IPS-18c (cell line): ENCODE data around the gene VENTX.

Experiments
- H3K4me3 ChIP-seq: 2 replicates; pipeline ENCODE4 v1.7.0; 2013; ENCODE audit warnings: low read depth, mild to moderate bottlenecking, low read length, moderate library complexity; ENCODE audit not compliant: insufficient read depth
- H3K9me3 ChIP-seq: one replicate; pipeline ENCODE4 v1.6.1; 2013; ENCODE audit warnings: mild to moderate bottlenecking, low read length, moderate library complexity; ENCODE audit not compliant: control insufficient read depth, insufficient read depth

Gene VENTX

DNA sequence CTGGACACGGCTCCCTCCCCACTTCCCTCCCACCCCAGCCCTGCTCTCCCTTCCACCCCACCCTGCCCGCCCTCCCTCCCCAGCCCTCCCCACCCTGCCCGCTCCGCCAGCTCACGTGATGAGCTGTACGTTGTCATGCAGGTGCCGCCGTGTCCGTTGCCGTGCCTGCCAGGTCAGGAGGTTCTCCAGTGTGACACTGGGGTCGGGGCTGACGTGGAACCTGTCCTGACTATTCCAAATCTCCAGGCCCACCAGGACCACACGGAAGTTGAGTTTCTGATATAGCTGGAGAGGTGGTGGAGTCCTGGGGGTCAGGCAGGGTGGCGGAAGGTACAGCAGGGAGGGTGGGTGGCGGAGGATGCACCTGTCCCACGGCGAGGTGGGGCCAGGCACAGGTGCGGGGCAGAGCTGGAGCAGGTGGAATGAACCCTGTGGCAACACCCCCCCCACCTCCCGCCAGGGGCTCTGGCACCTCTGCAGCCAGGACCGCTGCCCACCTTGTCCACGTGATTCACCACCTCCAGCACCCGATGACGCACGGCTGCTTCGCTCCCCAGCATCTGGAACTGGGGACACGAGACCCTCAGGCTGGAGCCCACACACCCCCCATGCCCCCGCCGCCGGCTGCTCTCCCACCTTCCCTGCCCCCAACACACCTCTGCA, 34.8 kb downstream of the VENTX start:
- no peak overlapping the region for H3K4me3 ChIP-seq
- H3K9me3 ChIP-seq: no peaks in the 10 kb centered on the region

DNA sequence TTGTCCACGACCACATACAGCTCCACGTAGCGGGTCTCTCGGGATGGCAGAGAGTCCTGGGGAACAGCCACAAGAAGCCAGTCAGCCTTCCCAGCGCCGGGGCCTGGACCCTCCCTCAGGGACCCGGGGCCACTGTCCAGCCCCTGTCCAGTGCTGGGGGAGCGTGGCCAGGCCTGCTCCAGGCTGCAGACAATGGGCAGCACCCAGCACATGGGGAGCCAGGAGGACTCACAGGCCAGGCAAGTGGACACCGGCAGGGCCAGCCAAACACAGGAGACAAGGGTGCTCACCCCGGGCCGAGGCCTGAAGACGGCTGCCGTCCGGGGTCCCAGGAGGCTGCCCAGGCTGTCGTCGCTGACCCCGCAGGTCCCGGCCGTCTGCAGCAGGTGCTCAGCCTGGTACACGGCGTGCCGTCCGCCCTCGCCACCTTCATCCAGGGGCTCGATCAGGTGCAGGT, 35.3 kb downstream of the VENTX start:
- Histone ChIP-seq H3K4me3 (no peak overlapping the region), H3K9me3 (no peaks in the 10 kb centered on the region)

DNA sequence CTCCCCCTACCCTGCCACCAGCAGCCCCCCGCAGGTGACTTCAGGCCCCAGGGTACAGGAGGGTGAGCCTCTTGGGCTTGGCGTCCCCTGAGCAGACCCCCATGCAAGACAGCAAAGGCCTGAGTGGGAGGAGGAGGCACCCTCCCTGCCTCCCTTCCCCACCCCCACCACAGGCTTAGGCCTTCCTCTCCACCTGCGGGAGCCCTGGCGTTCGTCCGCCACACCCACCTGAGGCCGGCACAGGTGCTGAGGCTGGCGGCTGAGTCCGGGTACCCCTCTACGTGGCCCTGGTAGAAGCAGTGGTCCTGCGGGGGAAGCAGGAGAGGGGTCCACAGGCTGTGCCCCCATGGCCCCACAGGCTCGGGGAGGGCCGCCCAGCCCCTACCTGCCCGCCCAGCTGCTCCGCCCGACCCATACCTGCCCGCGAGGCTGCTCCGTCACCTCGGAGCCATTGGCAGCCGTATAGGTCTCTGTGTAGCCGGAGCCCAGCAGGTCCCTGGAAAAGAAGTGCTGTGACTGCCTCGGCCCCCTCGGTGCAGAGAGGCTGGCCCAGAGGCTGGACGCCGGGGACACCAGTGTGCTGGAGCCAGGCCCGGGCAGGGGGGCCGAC, 36.0 kb downstream of the VENTX start:
- H3K9me3 ChIP-seq: no peaks in the 10 kb centered on the region
- H3K4me3 ChIP-seq: no peak overlapping the region

DNA sequence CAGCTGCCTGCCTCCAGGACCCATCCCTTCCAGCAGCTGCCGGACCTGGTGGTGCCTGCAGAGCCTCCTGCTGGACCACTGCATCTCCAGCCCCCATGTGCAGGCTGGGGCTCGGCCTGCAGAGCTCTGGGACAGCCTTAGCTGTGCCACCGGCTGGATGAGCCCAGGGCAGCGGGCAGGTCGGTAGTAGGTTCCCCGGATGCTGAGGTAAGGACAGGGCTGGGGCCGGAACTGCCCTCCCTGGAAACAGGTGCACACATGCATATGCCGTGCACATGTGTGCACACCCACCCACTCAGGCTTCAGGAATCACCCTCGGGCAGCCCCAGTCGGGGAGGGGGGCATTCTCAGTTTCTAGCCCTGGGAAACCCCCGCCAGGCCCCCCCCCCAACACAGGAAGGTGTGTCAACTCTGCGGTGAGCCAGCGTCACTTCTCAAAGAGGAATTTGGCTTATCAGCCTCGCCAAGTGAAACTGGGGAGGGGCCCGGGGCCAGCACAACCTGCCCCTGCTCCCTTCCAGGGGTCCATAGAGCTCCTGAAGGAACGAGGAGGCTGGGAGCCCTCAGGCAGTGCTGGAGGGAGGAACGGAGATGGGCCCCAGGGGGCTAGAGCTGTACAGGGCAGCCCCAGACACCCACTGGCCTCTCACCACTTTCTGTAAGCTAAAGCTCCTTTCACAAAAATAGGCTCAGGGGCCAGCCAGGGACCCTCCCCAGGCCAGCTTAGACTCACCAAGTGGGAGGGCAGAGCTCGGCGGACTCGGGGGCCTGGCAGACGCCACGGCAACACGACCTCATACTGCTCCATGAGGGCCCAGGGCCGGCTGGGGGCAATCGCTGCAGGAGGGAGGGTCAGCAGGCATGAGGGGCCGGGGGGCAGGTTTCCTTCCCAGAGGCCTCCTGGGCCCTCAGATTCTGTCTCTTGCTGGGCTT, 37.4 kb downstream of the VENTX start:
- H3K9me3 ChIP-seq: no peaks in the 10 kb centered on the region
- no peak overlapping the region for H3K4me3 ChIP-seq

DNA sequence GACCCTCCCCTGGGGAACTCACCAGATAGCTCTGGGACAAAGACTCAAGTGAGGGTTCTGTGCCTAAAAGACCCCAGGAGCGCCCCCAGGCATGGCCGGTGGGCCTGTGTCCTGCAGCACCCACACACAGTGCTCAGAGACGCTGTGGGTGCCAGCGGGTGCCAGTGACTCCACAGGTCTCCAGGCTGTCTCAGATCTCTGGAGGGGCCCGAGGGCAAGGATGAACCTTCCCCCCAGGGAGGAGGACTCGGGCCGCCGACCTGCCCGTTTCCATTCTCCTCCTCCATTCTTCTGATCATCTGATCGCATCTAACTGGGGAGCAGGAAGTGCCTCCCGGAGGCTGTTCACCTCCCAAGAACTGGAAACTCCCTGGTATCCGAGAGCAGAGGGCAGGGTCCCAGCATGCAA, 38.0 kb downstream of the VENTX start:
- Histone ChIP-seq H3K4me3 (no peak overlapping the region), H3K9me3 (no peaks in the 10 kb centered on the region)

DNA sequence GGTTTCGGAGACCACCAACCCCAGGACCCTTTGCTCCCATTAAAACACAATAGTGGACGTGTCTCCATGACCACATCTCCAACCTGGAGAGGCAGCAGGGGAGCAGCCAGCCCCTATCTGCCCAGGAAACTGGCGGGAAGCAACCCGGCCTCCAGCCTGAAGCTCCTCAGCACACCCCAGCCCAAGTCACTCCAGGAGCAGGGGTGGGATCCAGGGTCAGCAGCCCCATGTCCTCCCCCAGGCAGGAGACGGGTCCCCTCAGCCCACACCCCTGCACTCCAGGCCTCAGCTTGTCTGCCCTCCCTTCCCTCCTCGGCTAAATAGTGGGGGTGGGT, 38.4 kb downstream of the VENTX start:
- Histone ChIP-seq H3K9me3 (no peaks in the 10 kb centered on the region), H3K4me3 (peak overlapping the region; percentile 40; the same call in 1 of the 2 replicates)

DNA sequence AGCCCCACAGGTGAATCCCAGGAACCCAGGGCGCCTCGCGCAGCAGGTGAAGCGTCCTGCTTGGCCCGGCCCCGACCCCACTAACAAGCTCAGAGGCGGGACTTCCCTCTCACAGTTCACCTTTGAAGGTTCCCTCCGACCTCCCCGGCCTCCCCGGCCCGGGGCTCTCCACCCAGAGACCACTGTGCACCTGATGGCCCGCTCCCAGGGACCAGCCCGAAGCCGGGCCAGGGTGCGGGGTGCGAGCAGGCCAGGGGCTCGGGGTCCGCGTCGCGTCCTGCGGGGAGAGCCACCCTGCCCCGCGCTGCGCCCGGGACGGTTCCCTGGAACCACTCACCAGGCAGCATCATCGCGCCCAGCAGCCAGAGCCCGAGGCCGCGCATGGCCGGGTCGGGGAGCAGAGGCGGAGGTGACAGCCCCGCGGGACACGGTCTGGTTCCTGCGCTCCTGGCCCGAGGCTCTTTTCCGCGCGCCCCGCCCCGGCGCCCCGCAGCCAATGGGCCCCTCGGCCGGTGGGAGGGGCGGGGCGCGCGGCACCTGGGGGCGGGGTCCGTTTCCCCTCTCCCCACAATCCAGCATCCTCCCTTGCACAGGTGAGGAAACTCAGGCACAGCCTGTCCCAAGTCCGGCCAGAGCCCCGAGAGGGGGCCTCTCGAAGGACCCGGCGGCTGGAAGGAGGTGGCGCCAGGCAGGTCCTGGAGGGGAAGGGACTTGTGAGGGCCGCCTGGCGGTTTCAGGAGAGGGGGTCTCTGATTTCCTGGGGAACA, 39.0 kb downstream of the VENTX start, which contains the start of gene ADAM8:
ADAM8 (minus strand) TSS at position 434 of the 767 bp plus-strand sequence; CDS start at position 383, 51 bp downstream.
- Histone ChIP-seq H3K4me3 (peak within 1 kb of the TSS; percentile 40), H3K9me3 (no peaks in the 10 kb centered on the region)

DNA sequence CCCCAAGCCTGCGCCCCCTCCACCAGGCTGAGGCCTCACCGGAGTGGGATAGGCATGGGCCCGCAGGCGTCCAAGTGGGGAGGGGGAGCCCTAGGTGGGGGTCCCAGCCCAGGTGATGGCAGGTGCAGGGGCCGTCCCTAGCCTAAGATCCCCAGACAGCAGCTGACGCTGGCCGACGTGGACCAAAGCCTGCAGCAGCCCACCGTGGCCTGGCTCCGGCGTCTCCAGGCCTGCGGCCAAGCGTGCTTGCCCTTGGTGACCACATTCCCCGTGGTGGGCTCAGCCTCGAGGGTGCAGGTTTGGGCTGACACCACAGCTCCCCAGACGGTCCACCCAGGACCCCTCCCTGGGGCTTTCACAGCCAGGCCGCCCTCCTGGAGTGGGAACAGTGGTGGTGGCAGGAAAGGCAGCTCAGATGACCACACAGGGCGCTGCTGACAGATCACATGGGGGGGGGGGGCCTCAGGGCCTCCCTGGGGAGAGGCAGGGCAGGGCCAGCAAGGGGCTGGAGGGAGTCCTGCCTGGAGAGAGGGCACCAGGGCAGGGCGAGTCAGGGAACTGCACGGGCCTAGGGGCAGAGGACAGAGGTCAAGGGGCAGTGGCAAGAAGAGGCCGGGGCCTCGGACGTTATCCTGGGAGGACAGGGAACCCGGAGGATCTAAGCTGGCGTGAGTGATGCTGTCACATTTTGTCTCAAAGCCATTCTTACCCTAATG, 39.8 kb downstream of the VENTX start:
- Histone ChIP-seq H3K4me3 (peak overlapping the region; percentile 28), H3K9me3 (no peaks in the 10 kb centered on the region)

DNA sequence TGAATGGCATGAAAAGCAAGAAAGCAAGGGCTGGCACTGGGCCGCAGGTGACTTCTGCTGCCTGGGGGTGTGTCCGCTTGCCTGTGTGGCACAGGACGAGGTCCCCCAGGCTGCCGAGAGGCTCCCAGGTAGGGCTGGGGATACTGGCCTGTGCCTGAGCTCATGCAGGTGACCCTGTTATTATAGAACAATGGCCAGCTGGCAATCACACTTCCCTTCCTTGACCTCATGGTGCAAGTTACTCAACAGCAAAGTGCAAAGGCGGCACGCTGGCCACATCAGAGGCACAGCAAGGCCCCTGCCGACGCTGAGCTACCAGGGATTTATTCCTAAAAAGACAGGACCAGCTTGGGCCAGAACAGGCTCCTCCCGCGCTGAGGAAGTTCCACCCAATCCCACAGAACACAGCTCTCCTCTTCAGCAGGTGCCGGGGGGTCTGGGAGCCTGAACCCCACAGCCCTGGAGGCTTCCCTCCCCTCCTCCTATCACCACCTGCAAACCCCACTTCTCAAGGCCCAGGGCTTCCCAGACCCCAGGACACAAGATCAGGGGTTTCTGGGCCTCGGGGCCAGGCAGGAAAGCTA, 40.4 kb downstream of the VENTX start:
- H3K4me3 ChIP-seq: no peak overlapping the region
- no peaks in the 10 kb centered on the region for H3K9me3 ChIP-seq

DNA sequence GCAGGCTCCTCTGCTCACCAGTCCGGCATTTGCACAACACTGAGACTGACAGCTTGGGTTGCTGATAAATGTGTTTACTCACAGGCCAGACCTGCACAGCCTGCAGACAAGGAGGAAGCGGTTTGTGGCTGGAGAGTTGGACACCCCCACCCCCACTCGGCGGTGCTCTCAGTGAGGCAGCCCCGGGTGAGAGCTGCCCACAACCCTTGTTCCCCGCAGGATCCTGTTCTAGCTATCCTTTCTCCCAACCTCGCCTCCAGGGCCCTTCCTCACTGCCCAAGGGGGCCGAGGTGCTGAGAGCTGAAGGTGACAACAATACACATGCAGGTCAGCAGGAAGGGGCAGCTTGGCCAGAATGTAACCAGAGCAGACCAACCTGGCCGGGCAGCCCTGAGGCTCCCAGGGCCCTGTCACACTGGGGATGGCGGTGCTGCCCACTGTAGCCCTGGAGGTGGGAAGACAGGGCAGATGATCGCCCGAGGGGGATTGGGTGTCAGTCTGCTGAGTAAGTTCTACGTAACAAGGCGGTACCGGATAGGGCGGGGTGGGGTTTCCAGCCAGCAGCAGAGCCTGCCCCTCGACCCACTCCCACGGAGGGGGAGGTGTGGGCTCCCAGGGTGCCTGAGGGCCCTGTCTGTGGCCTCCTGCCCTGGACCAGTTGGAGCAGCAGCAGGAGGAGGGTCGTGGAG, 41.1 kb downstream of the VENTX start:
- H3K4me3 ChIP-seq: no peak overlapping the region

DNA sequence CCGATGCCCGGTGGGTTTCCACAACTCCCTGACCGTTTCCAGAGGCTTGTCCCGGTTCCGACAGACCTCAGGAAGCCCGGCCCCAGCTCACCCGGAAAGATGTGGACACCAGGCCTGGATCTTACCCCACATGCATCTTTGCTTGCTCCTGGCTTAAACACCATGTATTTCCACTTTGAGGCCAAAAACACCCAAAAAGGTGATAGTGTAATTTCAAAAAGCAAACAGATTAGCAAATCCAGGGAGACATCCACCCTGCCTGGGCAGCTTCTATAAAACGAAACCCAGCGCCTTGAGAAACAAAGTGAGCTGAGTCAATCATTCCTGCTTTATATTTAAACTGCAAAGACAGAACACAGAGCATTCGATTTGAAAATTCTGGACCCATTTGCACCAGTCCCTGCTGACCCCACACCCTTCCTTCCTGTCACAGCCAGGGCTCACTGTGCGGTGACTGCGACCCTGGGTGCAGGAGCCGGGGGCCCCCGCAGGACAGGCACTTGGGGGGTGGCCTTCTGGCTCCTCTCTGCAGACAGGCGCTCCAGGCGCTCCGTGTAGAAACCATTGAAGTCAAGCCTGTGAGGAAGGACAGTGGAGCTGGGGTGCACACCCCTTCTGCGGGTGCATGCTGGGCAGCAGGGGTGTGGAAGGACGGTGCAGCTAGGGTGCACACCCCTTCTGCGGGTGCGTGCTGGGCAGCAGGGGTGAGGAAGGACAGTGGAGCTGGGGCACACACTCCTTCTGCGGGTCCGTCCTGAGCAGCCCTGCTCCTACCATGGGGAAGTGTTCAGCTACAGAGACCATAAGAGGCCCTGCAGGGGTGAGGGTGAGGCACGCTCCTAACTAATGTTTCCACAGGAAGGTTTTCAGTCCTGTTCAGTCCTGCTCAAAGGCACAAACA, 41.9 kb downstream of the VENTX start:
- Histone ChIP-seq H3K4me3 (no peak overlapping the region), H3K9me3 (no peaks in the 10 kb centered on the region)

More for the DNA sequence above, 41.1 kb downstream of the VENTX start:
- H3K9me3 ChIP-seq: no peaks in the 10 kb centered on the region

DNA sequence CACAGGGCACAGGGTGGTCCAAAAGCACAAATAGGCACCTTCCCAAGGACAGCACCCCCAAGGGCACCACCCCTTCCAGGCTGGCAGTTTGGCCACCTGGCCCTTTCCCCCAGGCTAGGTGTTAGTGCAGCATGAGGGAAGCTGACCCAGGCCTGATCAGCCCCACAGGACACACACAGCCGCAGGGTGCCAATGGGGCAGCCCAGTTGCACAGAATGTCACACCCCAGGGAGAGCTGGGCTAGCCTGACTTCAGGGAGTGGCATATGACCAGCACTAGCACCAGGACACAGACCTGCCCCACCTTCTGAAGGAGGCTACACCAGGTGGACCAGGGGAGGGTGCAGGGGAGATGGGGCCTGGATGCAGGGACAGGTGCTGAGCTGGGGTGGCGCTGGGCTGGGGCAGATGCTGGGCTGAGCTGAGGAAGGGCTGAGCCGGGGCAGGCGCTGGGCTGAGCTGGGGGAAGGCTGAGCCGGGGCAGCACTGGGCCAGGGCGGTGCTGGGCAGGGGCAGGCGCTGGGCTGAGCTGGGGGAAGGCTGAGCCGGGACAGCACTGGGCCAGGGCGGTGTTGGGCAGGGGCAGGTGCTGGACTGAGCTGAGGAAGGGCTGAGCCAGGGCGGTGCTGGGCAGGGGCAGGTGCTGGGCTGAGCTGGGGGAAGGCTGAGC, 42.9 kb downstream of the VENTX start:
- H3K4me3 ChIP-seq: no peak overlapping the region
- H3K9me3 ChIP-seq: no peaks in the 10 kb centered on the region

DNA sequence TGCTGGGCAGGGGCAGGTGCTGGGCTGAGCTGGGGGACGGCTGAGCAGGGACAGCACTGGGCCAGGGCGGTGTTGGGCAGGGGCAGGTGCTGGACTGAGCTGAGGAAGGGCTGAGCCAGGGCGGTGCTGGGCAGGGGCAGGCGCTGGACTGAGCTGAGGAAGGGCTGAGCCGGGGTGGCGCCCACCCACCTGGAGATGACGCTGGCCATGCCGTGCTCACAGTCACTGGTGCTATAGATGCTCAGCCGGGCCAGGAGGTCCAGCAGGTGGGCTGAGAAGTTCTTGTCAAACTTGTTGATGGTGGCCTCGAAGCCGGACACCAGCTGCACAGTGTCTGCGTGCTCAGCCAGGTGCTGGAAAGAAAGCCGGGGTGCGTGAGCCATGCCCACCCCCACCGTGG, 43.4 kb downstream of the VENTX start:
- no peak overlapping the region for H3K4me3 ChIP-seq
- no peaks in the 10 kb centered on the region for H3K9me3 ChIP-seq

DNA sequence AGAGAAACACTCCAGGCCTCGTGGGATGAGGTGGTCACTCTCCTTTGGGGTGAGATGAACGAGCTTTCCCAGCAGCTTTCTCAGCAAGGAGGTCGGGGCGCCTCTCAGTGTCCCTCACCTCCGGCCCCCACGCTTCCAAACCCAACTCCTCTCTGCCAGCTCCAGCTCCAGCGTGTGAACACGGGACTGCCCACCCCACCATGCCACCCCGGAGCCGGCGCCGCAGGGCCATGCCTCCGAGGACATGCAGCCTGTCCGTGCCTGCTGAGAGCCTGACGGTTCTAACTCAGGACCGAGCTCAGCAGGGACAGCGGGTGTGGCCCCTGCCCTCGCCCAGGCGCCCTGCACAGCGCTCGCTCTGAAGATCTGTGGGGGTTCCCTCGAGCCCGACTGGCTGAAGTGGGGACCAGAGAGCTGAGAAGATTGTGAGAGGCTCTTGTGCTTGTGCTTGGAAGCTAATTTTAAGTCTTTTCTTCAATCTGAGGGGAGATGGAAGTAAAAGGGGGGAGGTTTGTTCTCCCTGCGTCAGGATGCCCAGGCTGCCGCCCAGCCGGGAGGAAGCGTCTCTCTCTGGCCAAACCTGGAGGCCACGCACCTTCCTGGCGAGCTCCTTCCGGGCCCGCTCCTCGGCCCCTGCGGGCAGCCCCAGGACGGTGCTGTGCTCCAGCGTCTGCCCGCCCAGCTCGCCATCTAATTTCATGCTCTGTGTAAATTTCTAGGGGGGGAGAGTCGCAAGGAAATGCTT, 44.1 kb downstream of the VENTX start:
- H3K4me3 ChIP-seq: no peak overlapping the region

More for the DNA sequence above, 44.1 kb downstream of the VENTX start:
- no peaks in the 10 kb centered on the region for H3K9me3 ChIP-seq
